Naive thymus-derived CD8-positive, alpha-beta T cell (primary cell): ENCODE results near the gene POLG2. TPM values are rescaled to one million over a fixed set of nuclear protein-coding genes. Genes with fewer than 3 reads are reported as not detected.

ENCODE experiments used
- ATAC-seq, 2 donors: fragments of 150-1000 bp; cut with Tn5 transposase in 1 of 2; sonication (Bioruptor Pico), chemical (Tn5 transposase) in 1 of 2; 1 replicate in 1 of 2; 2 replicates in 1 of 2; pipeline ENCODE4 v1.10.0; 2021; ENCODE audit warnings: mild to moderate bottlenecking in 2 of 2, moderate library complexity in 2 of 2
- POLR2A ChIA-PET: fragments of 350-600 bp; sonication (Branson Sonifier 250); formaldehyde crosslinking; loops from one replicate; lab custom pipeline; 2021; ENCODE audit warnings: antibody characterized with exemption; lab: Charles Lee
- DNase-seq, 10 donors: peaks; one replicate each; pipeline versions ENCODE4 v3.0.0 to v3.0.0-alpha.2; 2020 to 2022
- H3K27ac Mint-ChIP-seq, 10 donors: one replicate each; pipeline ENCODE4 v1.8.0; 2020 to 2022; ENCODE audit warnings: mild to moderate bottlenecking in 10 of 10, mixed read lengths in 10 of 10, moderate library complexity in 4 of 10, inconsistent platforms in 1 of 10
- H3K27me3 Mint-ChIP-seq, 5 donors: one replicate each; pipeline ENCODE4 v1.8.0; 2021 to 2022; ENCODE audit warnings: mixed read lengths in 5 of 5
- H3K36me3 Mint-ChIP-seq, 3 donors: one replicate each; pipeline ENCODE4 v1.8.0; 2020 to 2022; ENCODE audit warnings: mixed read lengths in 3 of 3, mild to moderate bottlenecking in 2 of 3, inconsistent platforms in 1 of 3
- H3K4me1 Mint-ChIP-seq, 4 donors: one replicate each; pipeline ENCODE4 v1.8.0; 2021 to 2022; ENCODE audit warnings: mixed read lengths in 4 of 4
- H3K4me3 Mint-ChIP-seq, 10 donors: one replicate each; pipeline ENCODE4 v1.8.0; 2020 to 2022; ENCODE audit warnings: mild to moderate bottlenecking in 10 of 10, mixed read lengths in 10 of 10, moderate library complexity in 6 of 10, inconsistent platforms in 1 of 10
- H3K9me3 Mint-ChIP-seq, 9 donors: one replicate each; pipeline ENCODE4 v1.8.0; 2020 to 2022; ENCODE audit warnings: mixed read lengths in 9 of 9, mild to moderate bottlenecking in 3 of 9, inconsistent platforms in 1 of 9, moderate library complexity in 1 of 9
- polyA plus RNA-seq, 3 donors: library from polyadenylated mRNA; unstranded; fragments of 300-500 nt; fragmentation: Illumina TruSeq; gene quantifications; one replicate each; pipeline ENCODE4 v1.2.3, GENCODE V29; 2021
- total RNA-seq, 8 experiments: library from RNA in 2 of 8; stranded (reverse) in 2 of 8; gene quantifications; one replicate each; pipeline ENCODE4 v1.2.3 and lab custom pipeline; 2021 to 2026

The POLG2 gene
- total RNA-seq (10 to 100 TPM; 72.3 to 76.0 TPM), polyA plus RNA-seq (1 to 10 TPM; 6.4 to 8.6 (median 7.1) TPM), total RNA-seq (lab: John Stamatoyannopoulos, UW) (37.4 to 68.1 (median 52.5) reads per million in 6 experiments)

DNA sequence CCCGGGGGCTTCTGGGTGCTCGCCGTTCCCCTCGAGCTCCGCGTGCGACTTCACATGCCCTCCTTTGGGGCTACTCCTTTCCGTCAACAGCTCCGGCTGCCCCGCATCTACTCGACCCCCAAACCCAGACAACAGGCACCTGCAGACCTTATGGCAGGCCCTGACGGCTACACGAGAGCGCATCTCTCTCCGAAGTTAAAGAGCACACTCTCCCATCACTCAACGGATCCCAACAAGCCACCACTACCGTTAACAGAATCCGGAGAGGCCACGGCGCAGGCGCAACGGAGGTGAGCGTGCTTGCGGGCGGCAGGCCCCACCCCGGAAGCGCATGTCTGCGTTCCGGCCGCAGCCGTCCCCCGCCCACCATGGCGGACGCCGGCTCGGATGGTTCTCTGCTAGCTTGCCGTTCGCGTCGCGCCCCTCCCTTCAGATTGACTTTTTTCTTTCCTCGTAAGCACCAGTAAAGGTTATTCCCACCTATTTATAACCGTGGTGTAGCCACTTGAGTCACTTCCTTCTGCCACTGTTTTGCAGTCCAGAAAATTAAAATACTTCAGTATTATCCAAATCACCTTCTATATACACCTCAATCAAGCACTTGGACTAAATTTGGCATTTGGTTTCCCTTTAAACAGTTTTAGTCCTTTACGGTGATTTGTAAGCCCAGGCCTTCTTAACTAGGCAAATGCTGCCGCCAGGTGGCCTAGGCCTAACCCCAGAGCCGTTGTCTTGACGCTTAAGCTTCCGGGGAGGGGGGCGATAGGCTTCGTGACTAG is at the start of gene POLG2:
Gene POLG2, minus strand, starts transcription at position 269 of the 779 bp plus-strand sequence. Its CDS starts 86 bp downstream, at position 183.
- peak; percentile 94 to 97 (median 95) for DNase-seq
- Mint-ChIP-seq H3K9me3 (no peaks in the 10 kb centered on the region), H3K36me3 (peaks cover 0 to 69% (median 24%) of the 10 kb centered on the region in 3 donors)

DNA sequence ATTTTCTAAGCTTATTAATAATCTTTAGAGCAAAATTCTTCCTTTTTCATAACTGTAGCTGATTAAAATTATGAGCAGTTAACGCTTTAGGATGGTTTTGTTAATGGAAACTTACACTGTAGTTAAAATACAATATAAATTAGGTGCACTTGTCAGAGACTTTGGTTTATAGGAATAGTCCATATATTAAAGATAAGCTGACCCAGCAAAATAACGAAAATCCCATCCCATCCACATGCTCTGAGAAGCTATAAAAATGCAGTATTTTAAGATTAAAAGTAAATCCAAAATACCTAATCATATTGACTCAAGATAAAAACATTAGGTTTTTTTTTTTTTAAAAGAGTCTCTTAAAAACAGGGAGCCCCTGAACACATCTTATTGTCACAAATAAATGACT is 47.9 kb upstream of the POLG2 start:
- Mint-ChIP-seq H3K4me3 (no peak overlapping the region), H3K9me3 (no peaks in the 10 kb centered on the region), H3K36me3 (peaks cover 0 to 67% (median 0%) of the 10 kb centered on the region in 3 donors), H3K4me1 (peaks cover 0 to 2% (median 0%) of the 10 kb centered on the region in 4 donors), H3K27me3 (no peaks in the 10 kb centered on the region), H3K27ac (no peak overlapping the region)
- POLR2A ChIA-PET, result interaction anchor here (0.6 to 1.3 kb wide), 2 partner anchors 40 to 163 kb away, joined by 3 to 4 read pairs; no protein-coding TSS in a partner anchor
- no peak for DNase-seq
- ATAC-seq, result no peak

More for the DNA sequence above, at the start of gene POLG2:
- Mint-ChIP-seq H3K27ac (peak within 1 kb of the TSS; percentile 96 to 99 (median 98)), H3K4me3 (peak within 1 kb of the TSS; percentile 98 to 100 (median 100)), H3K27me3 (no peaks in the 10 kb centered on the region), H3K4me1 (peaks cover 42 to 85% (median 80%) of the 10 kb centered on the region in 4 donors)
- POLR2A ChIA-PET, result interaction anchor here (0.6 to 5.6 kb wide), 20 partner anchors 9 to 479 kb away, joined by 3 to 233 read pairs (median 5); partner anchors contain the start of genes CEP95, DDX5 and PECAM1
- peak; percentile 76 to 80 for ATAC-seq

DNA sequence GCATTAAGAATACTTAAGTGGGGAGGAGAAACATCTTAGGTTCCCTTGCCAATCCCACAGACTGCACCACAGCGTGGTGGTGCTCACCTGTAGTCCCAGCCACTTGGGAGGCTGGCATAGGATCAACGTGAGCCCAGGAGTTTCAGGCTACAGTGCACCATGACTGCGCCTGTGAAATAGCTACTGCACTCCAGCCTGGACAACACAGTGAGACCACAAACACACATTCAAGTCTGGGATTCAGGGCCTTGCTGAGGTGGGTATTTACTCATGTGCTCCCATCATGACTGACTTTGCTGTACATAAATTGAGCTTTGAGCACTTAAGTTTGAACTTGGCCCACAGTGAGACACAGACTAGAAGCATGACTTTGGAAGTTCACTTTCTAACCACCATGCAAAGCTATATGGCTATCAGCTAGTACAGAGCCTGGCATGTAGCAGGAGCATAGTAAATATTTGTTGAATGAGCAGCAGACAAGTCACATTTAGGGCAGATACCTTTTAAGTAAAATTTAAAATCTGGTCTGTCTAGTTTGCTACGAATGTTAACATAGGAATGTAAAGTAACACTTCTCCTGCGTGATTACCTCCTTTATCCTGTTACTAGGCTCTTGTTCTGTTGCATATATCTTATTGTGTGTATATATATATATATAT is 43.4 kb upstream of the POLG2 start:
- peaks cover 0 to 9% (median 2%) of the 10 kb centered on the region in 4 donors for H3K4me1 Mint-ChIP-seq
- no peak overlapping the region for H3K4me3 Mint-ChIP-seq
- H3K9me3 Mint-ChIP-seq, result no peaks in the 10 kb centered on the region
- no peak overlapping the region for H3K27ac Mint-ChIP-seq
- POLR2A ChIA-PET, result interaction anchor here (0.8 kb wide), 1 partner anchor 109 kb away, joined by 4 read pairs; no protein-coding TSS in a partner anchor
- H3K27me3 Mint-ChIP-seq, result no peaks in the 10 kb centered on the region
- ATAC-seq (no peak), DNase-seq (no peak)
- H3K36me3 Mint-ChIP-seq, result peaks cover 0 to 66% (median 0%) of the 10 kb centered on the region in 3 donors

DNA sequence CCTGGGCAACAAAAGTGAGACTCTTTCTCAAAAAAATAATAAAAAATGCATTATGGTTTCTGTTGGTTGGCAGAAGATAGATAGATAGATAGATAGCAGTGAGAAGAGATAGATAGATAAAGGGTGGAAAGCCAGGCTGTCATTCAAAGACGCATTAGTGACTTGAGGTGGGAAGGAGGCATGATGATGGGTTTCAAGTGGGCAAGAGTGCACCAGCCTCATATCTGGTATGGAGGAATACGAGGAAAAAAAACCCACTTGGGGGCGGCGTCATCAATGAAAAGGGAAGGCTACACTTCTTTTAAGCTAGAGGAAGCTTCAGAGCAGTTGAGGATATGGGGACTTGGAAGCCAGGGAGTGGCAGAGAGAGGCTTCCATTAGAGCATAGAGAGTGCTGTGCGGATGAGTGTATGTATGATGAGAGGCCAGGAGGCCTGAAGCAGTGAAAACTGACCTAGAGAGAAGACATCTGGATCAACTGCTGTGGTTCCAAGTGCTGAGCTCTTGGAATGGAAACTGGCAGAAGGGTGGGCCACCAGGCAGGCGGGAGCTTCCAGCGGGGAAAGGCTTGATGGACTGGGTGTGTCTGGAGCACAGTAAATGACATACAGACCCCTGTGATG is 41.8 kb upstream of the POLG2 start:
- Mint-ChIP-seq H3K27ac (peak overlapping the region; percentile 5 to 85 (median 58)), H3K36me3 (peaks cover 0 to 72% (median 3%) of the 10 kb centered on the region in 3 donors), H3K4me3 (no peak overlapping the region), H3K27me3 (no peaks in the 10 kb centered on the region), H3K4me1 (peaks cover 0 to 9% (median 2%) of the 10 kb centered on the region in 4 donors), H3K9me3 (no peaks in the 10 kb centered on the region)
- ATAC-seq (peak; percentile 16 to 29), DNase-seq (no peak)
- POLR2A ChIA-PET, result interaction anchor here (0.9 kb wide), 1 partner anchor 198 kb away, joined by 6 read pairs; no protein-coding TSS in a partner anchor

DNA sequence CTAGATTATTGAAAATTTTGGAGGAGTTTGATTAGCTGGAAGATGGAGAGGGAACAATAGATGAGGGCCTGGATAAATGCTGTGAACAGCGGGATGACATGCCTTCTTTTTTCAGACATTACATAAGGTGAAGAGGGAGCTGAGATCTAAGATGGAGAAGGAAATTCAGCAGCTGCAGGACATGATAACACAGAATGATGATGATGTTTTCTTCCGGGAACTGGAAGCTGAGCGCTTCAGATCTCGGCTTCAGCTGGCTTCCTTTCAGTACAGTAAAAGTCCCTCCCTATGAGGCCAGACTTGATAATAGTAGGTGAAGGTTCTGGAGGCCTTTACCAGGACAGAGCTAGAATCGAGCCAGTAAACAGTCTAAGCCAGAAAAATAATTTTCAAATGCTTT is 40.6 kb upstream of the POLG2 start:
- no peak for DNase-seq
- peak overlapping the region in 7 of 10 donors; percentile 18 to 79 (median 32) for H3K27ac Mint-ChIP-seq
- H3K4me3 Mint-ChIP-seq, result no peak overlapping the region
- POLR2A ChIA-PET, result no interaction called here
- ATAC-seq, result no peak
- no peaks in the 10 kb centered on the region for H3K9me3 Mint-ChIP-seq
- H3K4me1 Mint-ChIP-seq, result peaks cover 0 to 9% (median under 1%) of the 10 kb centered on the region in 4 donors
- H3K27me3 Mint-ChIP-seq, result no peaks in the 10 kb centered on the region
- peaks cover 0 to 78% (median 6%) of the 10 kb centered on the region in 3 donors for H3K36me3 Mint-ChIP-seq

DNA sequence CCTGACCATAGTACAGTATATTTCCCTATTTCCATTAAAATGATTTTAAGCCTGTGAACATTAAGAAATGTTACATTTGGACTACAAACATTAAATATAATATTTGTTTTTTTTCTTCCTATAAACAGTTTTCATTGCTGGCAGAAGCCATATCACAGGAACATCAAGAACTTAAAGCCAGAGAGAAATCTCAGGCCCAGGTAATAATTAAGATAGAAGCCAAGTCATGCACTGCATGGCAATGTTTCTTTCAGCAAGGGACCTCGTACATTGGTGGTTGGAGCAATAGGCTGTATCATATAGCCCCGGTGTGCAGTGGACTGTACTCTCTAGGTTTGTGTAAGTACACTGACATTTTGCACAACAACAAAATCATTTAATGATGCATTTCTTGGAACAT is 40.1 kb upstream of the POLG2 start:
- peaks cover 0 to 9% (median under 1%) of the 10 kb centered on the region in 4 donors for H3K4me1 Mint-ChIP-seq
- no peaks in the 10 kb centered on the region for H3K9me3 Mint-ChIP-seq
- H3K36me3 Mint-ChIP-seq, result peaks cover 0 to 78% (median 6%) of the 10 kb centered on the region in 3 donors
- POLR2A ChIA-PET, result no interaction called here
- H3K4me3 Mint-ChIP-seq, result no peak overlapping the region
- H3K27me3 Mint-ChIP-seq, result no peaks in the 10 kb centered on the region
- ATAC-seq (no peak), DNase-seq (no peak)
- peak overlapping the region in 4 of 10 donors; percentile 18 to 53 (median 38) for H3K27ac Mint-ChIP-seq

DNA sequence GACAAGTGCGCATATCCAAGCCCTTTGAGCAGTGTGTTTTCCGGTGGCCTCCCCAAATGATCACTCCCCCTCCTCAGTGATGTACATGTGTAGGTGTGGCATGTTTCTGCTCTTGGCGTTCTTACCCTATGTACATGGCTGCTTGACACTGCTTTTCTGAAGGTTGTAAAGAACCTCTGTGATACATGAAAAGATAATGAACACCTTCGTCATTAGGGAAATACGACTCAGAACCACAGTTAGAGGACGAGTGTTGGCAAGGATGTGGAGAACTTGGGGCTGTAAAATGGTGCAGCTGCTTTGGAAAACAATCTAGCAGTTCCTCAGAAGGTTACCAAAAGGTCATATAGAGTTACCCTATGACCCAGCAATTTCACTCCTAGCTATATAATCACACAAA is 38.5 kb upstream of the POLG2 start:
- peaks cover 0 to 9% (median under 1%) of the 10 kb centered on the region in 4 donors for H3K4me1 Mint-ChIP-seq
- POLR2A ChIA-PET, result no interaction called here
- peaks cover 4 to 87% (median 16%) of the 10 kb centered on the region in 3 donors for H3K36me3 Mint-ChIP-seq
- H3K4me3 Mint-ChIP-seq, result no peak overlapping the region
- peak overlapping the region in 3 of 10 donors; percentile 0 to 37 (median 13) for H3K27ac Mint-ChIP-seq
- no peaks in the 10 kb centered on the region for H3K9me3 Mint-ChIP-seq
- no peaks in the 10 kb centered on the region for H3K27me3 Mint-ChIP-seq
- no peak for DNase-seq
- no peak for ATAC-seq

DNA sequence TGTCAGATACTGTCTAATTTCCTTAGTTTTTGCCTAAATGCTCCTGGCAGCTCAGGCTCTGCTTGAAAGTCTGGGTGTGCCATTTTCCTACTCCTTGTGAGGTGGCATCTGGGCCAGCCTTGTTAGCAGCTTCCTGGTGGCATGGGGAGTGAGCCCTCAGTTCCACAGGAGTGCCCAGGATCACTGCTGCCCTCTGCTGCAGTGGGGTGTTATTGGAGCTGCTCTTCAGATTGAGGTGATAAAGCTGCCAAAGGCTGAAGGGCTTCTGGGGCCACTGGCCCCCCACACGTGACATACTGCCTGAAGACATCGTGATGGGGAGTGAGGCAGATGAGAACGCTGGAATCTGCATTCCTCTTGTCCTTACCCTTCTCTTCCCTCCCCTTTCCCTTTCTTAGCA is 37.3 kb upstream of the POLG2 start:
- POLR2A ChIA-PET, result interaction anchor here (0.6 to 1.2 kb wide), 3 partner anchors 8 to 113 kb away, joined by 3 to 4 read pairs (median 4); partner anchors contain the start of gene DDX5
- DNase-seq (no peak), ATAC-seq (peak in 1 of 2 donors; percentile 38)
- Mint-ChIP-seq H3K36me3 (peaks cover 8 to 95% (median 24%) of the 10 kb centered on the region in 3 donors), H3K27ac (peak overlapping the region in 9 of 10 donors; percentile 23 to 74 (median 56)), H3K9me3 (no peaks in the 10 kb centered on the region), H3K27me3 (no peaks in the 10 kb centered on the region), H3K4me1 (peaks cover 0 to 9% (median under 1%) of the 10 kb centered on the region in 4 donors), H3K4me3 (no peak overlapping the region)

DNA sequence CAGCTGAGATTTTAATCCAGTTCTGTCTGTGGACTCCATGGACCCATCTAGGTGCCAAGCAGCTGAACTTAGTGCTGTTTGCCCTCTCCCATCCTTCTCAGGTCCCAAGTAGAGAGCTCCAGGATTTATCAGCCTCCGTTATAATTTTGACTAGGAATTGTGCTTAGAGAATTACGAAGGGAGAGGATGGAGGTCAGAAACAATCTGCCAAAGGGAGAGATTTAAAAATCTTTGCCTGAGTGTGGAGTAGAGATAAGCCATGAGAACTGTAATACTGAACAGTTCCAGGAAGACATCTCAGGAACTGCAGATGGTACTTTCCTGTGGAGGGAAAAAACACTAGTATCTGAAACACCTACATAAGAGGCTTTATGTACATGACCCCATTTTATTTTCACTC is 36.9 kb upstream of the POLG2 start:
- Mint-ChIP-seq H3K4me1 (peaks cover 0 to 5% (median under 1%) of the 10 kb centered on the region in 4 donors), H3K4me3 (no peak overlapping the region), H3K36me3 (peaks cover 9 to 97% (median 25%) of the 10 kb centered on the region in 3 donors), H3K9me3 (no peaks in the 10 kb centered on the region), H3K27me3 (no peaks in the 10 kb centered on the region), H3K27ac (peak overlapping the region in 8 of 10 donors; percentile 30 to 81 (median 66))
- ATAC-seq, result no peak
- DNase-seq, result no peak
- POLR2A ChIA-PET, result interaction anchor here (1.0 to 1.2 kb wide), 2 partner anchors 9 to 28 kb away, joined by 3 to 4 read pairs; partner anchors contain the start of gene DDX5

DNA sequence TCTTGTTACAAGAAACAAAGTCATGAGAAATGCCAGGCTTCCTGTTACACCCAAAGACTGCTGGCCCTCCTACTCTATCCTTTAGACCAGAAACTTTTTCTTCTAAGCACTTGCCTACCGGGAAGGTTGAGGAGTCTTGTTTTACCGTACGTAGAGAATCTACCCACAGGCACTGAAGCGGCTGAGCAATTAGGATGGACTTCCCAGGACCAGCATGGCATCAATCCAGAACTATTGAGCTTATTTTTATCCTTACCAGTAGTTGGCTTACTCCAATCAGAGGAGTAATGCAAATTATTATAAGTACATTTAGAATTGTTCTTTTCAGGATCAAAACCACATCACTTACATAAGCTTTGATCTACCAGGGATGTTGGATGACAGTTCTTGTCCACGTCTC is 35.6 kb upstream of the POLG2 start:
- Mint-ChIP-seq H3K27me3 (no peaks in the 10 kb centered on the region), H3K36me3 (peaks cover 9 to 99% (median 28%) of the 10 kb centered on the region in 3 donors), H3K27ac (peak overlapping the region in 2 of 10 donors; percentile 19 to 56), H3K4me1 (no peaks in the 10 kb centered on the region), H3K9me3 (no peaks in the 10 kb centered on the region), H3K4me3 (no peak overlapping the region)
- POLR2A ChIA-PET, result interaction anchor here (0.7 kb wide), 1 partner anchor 25 kb away, joined by 3 read pairs; the partner anchor contains the start of gene CEP95
- DNase-seq, result no peak
- no peak for ATAC-seq

DNA sequence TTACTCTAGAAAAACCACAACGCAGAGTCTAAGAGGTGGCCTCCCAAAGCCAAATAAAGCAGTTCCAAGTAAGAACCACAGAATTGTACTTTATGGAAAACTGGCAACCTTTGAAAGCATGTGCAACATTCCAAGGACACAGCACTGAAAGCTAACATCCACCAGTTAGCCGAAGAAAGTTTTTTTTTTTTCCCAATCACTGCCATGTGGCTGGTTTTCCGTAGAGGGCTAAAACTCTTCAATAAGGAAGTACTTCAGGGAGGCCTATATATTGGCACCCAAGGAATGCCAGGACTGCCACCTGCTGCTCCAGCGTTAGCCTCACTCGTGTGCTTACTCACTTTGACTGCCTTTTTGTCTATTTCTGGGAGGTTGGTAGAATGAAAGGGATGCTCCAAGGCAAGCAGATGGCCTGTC is 35.1 kb upstream of the POLG2 start:
- no peak for DNase-seq
- H3K36me3 Mint-ChIP-seq, result peaks cover 11 to 99% (median 28%) of the 10 kb centered on the region in 3 donors
- peaks cover 0 to 3% (median under 1%) of the 10 kb centered on the region in 4 donors for H3K4me1 Mint-ChIP-seq
- no peaks in the 10 kb centered on the region for H3K9me3 Mint-ChIP-seq
- ATAC-seq, result no peak
- H3K27me3 Mint-ChIP-seq, result no peaks in the 10 kb centered on the region
- no peak overlapping the region for H3K4me3 Mint-ChIP-seq
- POLR2A ChIA-PET, result no interaction called here
- H3K27ac Mint-ChIP-seq, result no peak overlapping the region

DNA sequence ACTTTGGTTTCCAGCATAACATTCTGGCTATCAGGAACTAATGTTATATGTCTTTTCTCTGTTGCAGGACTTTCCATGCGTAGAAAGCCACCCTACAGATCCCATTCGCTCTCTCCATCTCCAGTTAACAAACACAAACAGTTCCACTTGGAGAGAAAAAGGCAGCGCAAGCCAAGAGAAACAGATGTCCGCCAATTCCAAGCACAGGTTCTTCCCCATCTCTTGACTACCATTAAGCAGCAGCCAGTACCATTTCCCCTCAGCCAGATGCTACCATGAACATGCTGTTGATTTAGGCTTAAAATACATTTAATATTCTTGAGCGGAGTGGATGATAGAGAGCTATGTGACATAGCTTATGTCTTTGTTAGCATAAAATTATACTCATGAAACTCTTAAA is 32.4 kb upstream of the POLG2 start:
- Mint-ChIP-seq H3K27ac (peak overlapping the region in 1 of 10 donors; percentile 3), H3K4me1 (peaks cover 0 to 6% (median 3%) of the 10 kb centered on the region in 4 donors), H3K4me3 (no peak overlapping the region), H3K9me3 (no peaks in the 10 kb centered on the region), H3K27me3 (no peaks in the 10 kb centered on the region), H3K36me3 (peaks cover 19 to 96% (median 37%) of the 10 kb centered on the region in 3 donors)
- POLR2A ChIA-PET, result no interaction called here
- ATAC-seq, result no peak
- no peak for DNase-seq
